ENCODE data around the gene GYS1. TPM values are rescaled to one million over a fixed set of nuclear protein-coding genes. Genes with fewer than 3 reads are reported as not detected.

GYS1 gene
- total RNA-seq, 1 experiment from 2014 or later, result 62.7 TPM

GRCh38 chr19:48992581-48993174 lies 431 bp downstream of the GYS1 start:
- POLR2A ChIA-PET, result interaction anchor here (0.6 to 2.5 kb wide), 21 partner anchors 9 to 460 kb away, joined by 3 to 16 read pairs (median 8); partner anchors contain the start of genes ALDH16A1, CGB7, DHDH and FTL
- peak overlapping the region; percentile 97 for H3K27ac Mint-ChIP-seq (ENCODE audit: unreplicated experiment)
- TF ChIP-seq CTCF (IDR thresholded peaks at IDR 0.05; ENCODE audit: insufficient read depth in 1 of 2, low read depth in 1 of 2, low read length in 1 of 2, severe bottlenecking in 1 of 2, unreplicated experiment in 1 of 2), result no peak
- TSS peak; percentile 56 for BruUV-seq (replicated peaks)
- H3K4me1 ChIP-seq, result peaks cover 13% of the 10 kb centered on the region; the same call in 1 of the 2 replicates
- peaks cover 32% of the 10 kb centered on the region for H3K4me1 Mint-ChIP-seq (ENCODE audit: low read depth, unreplicated experiment)
- peak overlapping the region; percentile 77 for H3K4me3 ChIP-seq (ENCODE audit: low read depth, low read length)
- H3K9me3 ChIP-seq, result no peaks in the 10 kb centered on the region
- H3K9me3 Mint-ChIP-seq (ENCODE audit: unreplicated experiment), result no peaks in the 10 kb centered on the region
- CTCF ChIA-PET, result interaction anchor here (0.6 to 2.9 kb wide), 32 partner anchors 10 to 683 kb away, joined by 3 to 51 read pairs (median 7); partner anchors contain the start of genes BAX, DHDH, LHB and NTF4
- H3K4me3 Mint-ChIP-seq (ENCODE audit: unreplicated experiment), result peak overlapping the region; percentile 99
- DNase-seq, result peak in 1 of 2 experiments; percentile 48
- no peaks in the 10 kb centered on the region for H3K27me3 Mint-ChIP-seq (ENCODE audit: insufficient read depth, unreplicated experiment)
- peaks cover 64% of the 10 kb centered on the region for H3K36me3 Mint-ChIP-seq (ENCODE audit: insufficient read depth, unreplicated experiment)
- no peaks in the 10 kb centered on the region for H3K27me3 ChIP-seq (replicated peaks; ENCODE audit: control insufficient read depth, insufficient read depth, low read length)
- H3K36me3 ChIP-seq (ENCODE audit: control insufficient read depth, insufficient read depth, low read length), result peaks cover 2% of the 10 kb centered on the region; the same call in 1 of the 2 replicates
- intact Hi-C loops (cut with micrococcal nuclease; ENCODE audit: unreplicated experiment), result loop anchor here (2.0 to 10.0 kb wide), 4 partner anchors 30 to 232 kb away; partner anchors contain the start of genes CGB7 and KCNA7

- no peak for TF ChIP-seq CTCF (IDR thresholded peaks at IDR 0.05; ENCODE audit: insufficient read depth in 1 of 2, low read depth in 1 of 2, low read length in 1 of 2, severe bottlenecking in 1 of 2, unreplicated experiment in 1 of 2)
Observed at GRCh38 chr19:48991873-48992580, 1.1 kb downstream of the GYS1 start.

More at GRCh38 chr19:48991873-48992580, 1.1 kb downstream of the GYS1 start:
- Mint-ChIP-seq H3K27ac (ENCODE audit: unreplicated experiment) (peak overlapping the region; percentile 97), H3K36me3 (ENCODE audit: insufficient read depth, unreplicated experiment) (peaks cover 66% of the 10 kb centered on the region), H3K4me3 (ENCODE audit: unreplicated experiment) (peak overlapping the region; percentile 99), H3K4me1 (ENCODE audit: low read depth, unreplicated experiment) (peaks cover 32% of the 10 kb centered on the region), H3K27me3 (ENCODE audit: insufficient read depth, unreplicated experiment) (no peaks in the 10 kb centered on the region), H3K9me3 (ENCODE audit: unreplicated experiment) (no peaks in the 10 kb centered on the region)
- ChIA-PET CTCF (interaction anchor here (0.6 to 2.9 kb wide), 9 partner anchors 9 to 136 kb away, joined by 4 to 51 read pairs (median 6); partner anchors contain the start of gene LHB), POLR2A (interaction anchor here (1.0 to 2.5 kb wide), 3 partner anchors 9 to 92 kb away, joined by 3 to 14 read pairs (median 12); partner anchors contain the start of gene NUCB1)
- intact Hi-C loops (cut with micrococcal nuclease; ENCODE audit: unreplicated experiment), result loop anchor here (2.0 to 10.0 kb wide), 4 partner anchors 29 to 233 kb away; partner anchors contain the start of genes CGB7 and KCNA7
- Histone ChIP-seq H3K36me3 (ENCODE audit: control insufficient read depth, insufficient read depth, low read length) (peaks cover 4% of the 10 kb centered on the region; the same call in 1 of the 2 replicates), H3K27me3 (replicated peaks; ENCODE audit: control insufficient read depth, insufficient read depth, low read length) (no peaks in the 10 kb centered on the region), H3K9me3 (no peaks in the 10 kb centered on the region), H3K4me3 (ENCODE audit: low read depth, low read length) (peak overlapping the region; percentile 77), H3K4me1 (peaks cover 13% of the 10 kb centered on the region; the same call in 1 of the 2 replicates)
- BruUV-seq (replicated peaks), result no TSS peak
- DNase-seq, result peak; percentile 59 to 69
